ENCODE results near the gene ARL2.

The ARL2 gene

DNA sequence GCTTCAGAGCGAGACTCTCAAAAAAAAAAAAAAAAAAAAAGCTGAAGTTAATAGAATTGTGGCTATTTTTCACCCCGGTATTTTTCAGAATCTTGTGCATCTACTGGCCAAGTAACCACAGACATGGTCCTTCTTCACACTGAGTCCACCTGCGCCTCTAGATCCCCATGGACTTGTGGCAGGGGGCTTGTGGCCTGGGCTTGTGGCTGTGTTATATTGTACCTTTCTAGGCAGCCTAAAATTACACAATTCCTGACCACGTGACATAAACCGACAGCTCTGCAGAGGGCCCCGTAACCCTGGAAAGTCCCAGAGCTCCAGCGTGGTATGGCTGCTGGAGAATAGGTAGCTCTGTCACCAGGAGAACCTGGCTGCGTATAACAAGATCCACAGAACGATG is 55.3 kb downstream of the ARL2 start:
- peak; percentile 19 for DNase-seq (ENCODE audit: low read depth)
- no peak overlapping the region for H3K4me3 ChIP-seq (replicated peaks; ENCODE audit: low read depth, low read length)
- TF ChIP-seq, protein P1, sequence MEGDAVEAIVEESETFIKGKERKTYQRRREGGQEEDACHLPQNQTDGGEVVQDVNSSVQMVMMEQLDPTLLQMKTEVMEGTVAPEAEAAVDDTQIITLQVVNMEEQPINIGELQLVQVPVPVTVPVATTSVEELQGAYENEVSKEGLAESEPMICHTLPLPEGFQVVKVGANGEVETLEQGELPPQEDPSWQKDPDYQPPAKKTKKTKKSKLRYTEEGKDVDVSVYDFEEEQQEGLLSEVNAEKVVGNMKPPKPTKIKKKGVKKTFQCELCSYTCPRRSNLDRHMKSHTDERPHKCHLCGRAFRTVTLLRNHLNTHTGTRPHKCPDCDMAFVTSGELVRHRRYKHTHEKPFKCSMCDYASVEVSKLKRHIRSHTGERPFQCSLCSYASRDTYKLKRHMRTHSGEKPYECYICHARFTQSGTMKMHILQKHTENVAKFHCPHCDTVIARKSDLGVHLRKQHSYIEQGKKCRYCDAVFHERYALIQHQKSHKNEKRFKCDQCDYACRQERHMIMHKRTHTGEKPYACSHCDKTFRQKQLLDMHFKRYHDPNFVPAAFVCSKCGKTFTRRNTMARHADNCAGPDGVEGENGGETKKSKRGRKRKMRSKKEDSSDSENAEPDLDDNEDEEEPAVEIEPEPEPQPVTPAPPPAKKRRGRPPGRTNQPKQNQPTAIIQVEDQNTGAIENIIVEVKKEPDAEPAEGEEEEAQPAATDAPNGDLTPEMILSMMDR (IDR thresholded peaks at IDR 0.05; ENCODE audit: low read length, missing control alignments) = no peak

All from fibroblast of pulmonary artery (primary cell).